GM23338 (cell line): Measurements from ENCODE around the gene MYLK. TPM values are rescaled to one million over a fixed set of nuclear protein-coding genes. Genes with fewer than 3 reads are reported as not detected.

Experiments used
- ATAC-seq: fragments of 200-7000 bp; cut with Tn5 transposase; 3 replicates; pipeline ENCODE4 v1.9.1; 2020
- DNase-seq: peaks from one replicate; pipeline ENCODE4 v3.0.0-alpha.2; 2015; ENCODE audit warnings: low spot score
- H2AFZ ChIP-seq: fragments of 200-600 bp; sonication (generic); 2 replicates; pipeline ENCODE4 v1.8.0; 2016; ENCODE audit warnings: antibody characterized with exemption, mild to moderate bottlenecking, moderate library complexity
- H3F3A ChIP-seq: fragments of 200-600 bp; sonication (generic); replicated peaks from 2 replicates; pipeline ENCODE4 v1.8.0; 2017; ENCODE audit warnings: antibody characterized with exemption, mixed run types, low read depth
- H3K27ac ChIP-seq: fragments of 200-600 bp; sonication (generic); 2 replicates; pipeline ENCODE4 v1.6.1; 2016; ENCODE audit warnings: low read depth
- H3K27me3 ChIP-seq: fragments of 200-600 bp; sonication (generic); 2 replicates; pipeline ENCODE4 v1.8.0; 2016; ENCODE audit warnings: mild to moderate bottlenecking, mixed run types, moderate library complexity; ENCODE audit not compliant: insufficient read depth
- H3K36me3 ChIP-seq: fragments of 200-600 bp; sonication (generic); 2 replicates; pipeline ENCODE4 v1.8.0; 2016; ENCODE audit warnings: mild to moderate bottlenecking; ENCODE audit not compliant: insufficient read depth
- H3K4me1 ChIP-seq: fragments of 200-600 bp; sonication (generic); 2 replicates; pipeline ENCODE4 v1.8.0; 2016; ENCODE audit warnings: mild to moderate bottlenecking, moderate library complexity; ENCODE audit not compliant: insufficient read depth
- H3K4me2 ChIP-seq: fragments of 200-600 bp; sonication (generic); 2 replicates; pipeline ENCODE4 v1.7.1; 2017; ENCODE audit warnings: mixed run types
- H3K4me3 ChIP-seq: fragments of 200-600 bp; sonication (generic); 2 replicates; pipeline ENCODE4 v1.6.1; 2016; ENCODE audit warnings: mixed run types
- H3K79me2 ChIP-seq: fragments of 200-600 bp; sonication (generic); replicated peaks from 2 replicates; pipeline ENCODE4 v1.8.0; 2017; ENCODE audit warnings: mild to moderate bottlenecking; ENCODE audit not compliant: insufficient read depth
- H3K9me2 ChIP-seq: fragments of 200-600 bp; sonication (generic); 2 replicates; pipeline ENCODE4 v1.8.0; 2017; ENCODE audit not compliant: insufficient read depth
- H4K20me1 ChIP-seq: fragments of 200-600 bp; sonication (generic); replicated peaks from 2 replicates; pipeline ENCODE4 v1.8.0; 2017; ENCODE audit warnings: mild to moderate bottlenecking; ENCODE audit not compliant: insufficient read depth
- H3K27ac Mint-ChIP-seq: 2 replicates; pipeline ENCODE4 v1.8.0; 2020; ENCODE audit warnings: inconsistent platforms, mild to moderate bottlenecking, moderate library complexity, mixed read lengths
- H3K27me3 Mint-ChIP-seq: 3 replicates; pipeline ENCODE4 v1.8.0; 2022; ENCODE audit warnings: low read depth, mild to moderate bottlenecking, moderate library complexity, mixed read lengths, inconsistent platforms; ENCODE audit not compliant: insufficient read depth, poor library complexity
- H3K36me3 Mint-ChIP-seq: 3 replicates; pipeline ENCODE4 v1.8.0; 2021; ENCODE audit warnings: low read depth, mild to moderate bottlenecking, inconsistent platforms, moderate library complexity, mixed read lengths
- H3K4me1 Mint-ChIP-seq: 3 replicates; pipeline ENCODE4 v1.8.0; 2020; ENCODE audit warnings: mild to moderate bottlenecking, inconsistent platforms, mixed read lengths
- H3K4me3 Mint-ChIP-seq: 3 replicates; pipeline ENCODE4 v1.8.0; 2021; ENCODE audit warnings: moderate library complexity, mild to moderate bottlenecking, inconsistent platforms, mixed read lengths
- H3K9me3 Mint-ChIP-seq: 3 replicates; pipeline ENCODE4 v1.8.0; 2020; ENCODE audit warnings: moderate library complexity, mild to moderate bottlenecking, inconsistent platforms, mixed read lengths
- CREB1 ChIP-seq: fragments of 250-450 bp; sonication (Bioruptor Pico); IDR thresholded peaks from 2 replicates; pipeline ENCODE4 v1.5.0; 2020; ENCODE audit warnings: low read depth, mild to moderate bottlenecking, moderate library complexity
- EZH2 ChIP-seq: fragments of 200-600 bp; sonication (generic); IDR thresholded peaks from one replicate; pipeline ENCODE4 v1.8.0; 2017; ENCODE audit warnings: antibody characterized with exemption, mild to moderate bottlenecking, low read depth; ENCODE audit not compliant: unreplicated experiment
- EZH2phosphoT487 ChIP-seq: fragments of 200-600 bp; sonication (generic); IDR thresholded peaks from one replicate; pipeline ENCODE4 v1.8.1; 2018; ENCODE audit warnings: antibody characterized with exemption; ENCODE audit not compliant: unreplicated experiment
- JUNB ChIP-seq: IDR thresholded peaks from one replicate; pipeline ENCODE4 v1.6.1; 2016; ENCODE audit warnings: antibody characterized with exemption; ENCODE audit not compliant: unreplicated experiment
- NANOG ChIP-seq: IDR thresholded peaks from 2 replicates; pipeline ENCODE4 v1.6.1; 2016; ENCODE audit warnings: antibody characterized with exemption, borderline replicate concordance
- POLR2AphosphoS5 ChIP-seq: IDR thresholded peaks from 2 replicates; pipeline ENCODE4 v1.6.1; 2016; ENCODE audit warnings: antibody characterized with exemption, low read depth
- STAT1 ChIP-seq: IDR thresholded peaks from one replicate; pipeline ENCODE4 v1.6.1; 2016; ENCODE audit warnings: antibody characterized with exemption; ENCODE audit not compliant: unreplicated experiment
- ZNF114 ChIP-seq: fragments of 250-450 bp; sonication (Bioruptor Pico); IDR thresholded peaks from 2 replicates; pipeline ENCODE4 v1.5.0; 2020; ENCODE audit warnings: mild to moderate bottlenecking, moderate library complexity
- ZNF331 ChIP-seq: fragments of 250-450 bp; sonication (Bioruptor Pico); IDR thresholded peaks from 2 replicates; pipeline ENCODE4 v1.5.0; 2020; ENCODE audit warnings: low read depth, mild to moderate bottlenecking, moderate library complexity
- polyA plus RNA-seq: library from polyadenylated mRNA; unstranded; fragments of >200 nt; fragmentation: Nextera tagmentation; extraction: Ambion mirVana; gene quantifications from 2 replicates; pipeline ENCODE4 v1.2.1, GENCODE V29; 2016
- total RNA-seq: library from RNA; depleted of rRNA; stranded (reverse); fragments of >200 nt; shearing (Covaris generic); gene quantifications from 2 replicates; pipeline ENCODE4 v1.2.3, GENCODE V29; 2014
- TF ChIP-seq, protein P1 (sequence below): IDR thresholded peaks from one replicate; pipeline ENCODE4 v1.6.1; 2018; ENCODE audit warnings: antibody characterized with exemption; ENCODE audit not compliant: unreplicated experiment
- TF ChIP-seq, protein P2 (sequence below): IDR thresholded peaks from 2 replicates; pipeline ENCODE4 v1.6.1; 2016; ENCODE audit warnings: antibody characterized with exemption
- TF ChIP-seq, protein P3 (sequence below): fragments of 250-450 bp; sonication (Bioruptor Pico); IDR thresholded peaks from 2 replicates; pipeline ENCODE4 v1.5.0; 2020; ENCODE audit warnings: mild to moderate bottlenecking, moderate library complexity
- TF ChIP-seq, protein P4 (sequence below), 2 experiments: fragments of 200-600 bp in 1 of 2; sonication (generic) in 1 of 2; conservative IDR thresholded peaks; 2 replicates each; pipeline versions ENCODE4 v1.5.1 to v1.6.1; 2016 to 2017; ENCODE audit warnings: antibody characterized with exemption in 2 of 2, low read depth in 2 of 2, mild to moderate bottlenecking in 2 of 2, moderate library complexity in 1 of 2

MYLK gene
- total and polyA plus RNA-seq, 2 experiments from 2014 or later, result 11.5 to 17.9 TPM

DNA sequence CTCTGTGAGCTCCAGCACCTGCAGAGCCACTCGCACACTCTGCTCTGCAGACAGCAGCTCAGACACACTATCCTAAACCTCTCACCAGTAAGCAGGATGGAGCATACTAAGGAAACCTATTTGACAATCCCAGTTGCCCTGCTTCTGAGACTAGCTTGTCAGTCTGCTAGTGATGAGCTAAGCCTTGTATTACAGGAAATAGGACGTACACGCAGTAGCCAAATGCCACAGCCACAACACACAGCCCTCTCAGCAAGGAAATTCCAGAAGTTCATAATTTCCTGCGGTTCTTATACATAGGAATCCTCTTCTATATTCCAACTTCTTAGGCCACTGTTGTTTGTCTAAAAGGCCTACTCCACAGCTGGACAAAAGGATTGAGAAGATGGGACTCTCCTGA is 74.5 kb downstream of the MYLK start:
- Histone ChIP-seq H3K27me3 (no peaks in the 10 kb centered on the region), H3K79me2 (no peaks in the 10 kb centered on the region), H3F3A (no peaks in the 10 kb centered on the region), H4K20me1 (no peaks in the 10 kb centered on the region; the same call in 1 of the 2 replicates), H3K9me2 (no peaks in the 10 kb centered on the region), H3K27ac (no peak overlapping the region), H3K4me2 (no peak overlapping the region), H3K36me3 (no peaks in the 10 kb centered on the region), H2AFZ (no peak overlapping the region), H3K4me1 (no peaks in the 10 kb centered on the region), H3K4me3 (no peak overlapping the region)
- Mint-ChIP-seq H3K27me3 (peaks cover 7% of the 10 kb centered on the region), H3K4me1 (peaks cover 2% of the 10 kb centered on the region; the same call in 1 of the 3 replicates), H3K36me3 (no peaks in the 10 kb centered on the region), H3K27ac (no peak overlapping the region), H3K4me3 (no peak overlapping the region), H3K9me3 (no peaks in the 10 kb centered on the region)
- no peak for ATAC-seq
- TF ChIP-seq EZH2 (no peak), CREB1 (CRISPR knock-in tag) (no peak), ZNF331 (no peak), ZNF114 (CRISPR knock-in tag) (no peak), STAT1 (no peak), JUNB (no peak), POLR2AphosphoS5 (no peak), EZH2phosphoT487 (no peak), NANOG (no peak)
- TF ChIP-seq, protein P1, sequence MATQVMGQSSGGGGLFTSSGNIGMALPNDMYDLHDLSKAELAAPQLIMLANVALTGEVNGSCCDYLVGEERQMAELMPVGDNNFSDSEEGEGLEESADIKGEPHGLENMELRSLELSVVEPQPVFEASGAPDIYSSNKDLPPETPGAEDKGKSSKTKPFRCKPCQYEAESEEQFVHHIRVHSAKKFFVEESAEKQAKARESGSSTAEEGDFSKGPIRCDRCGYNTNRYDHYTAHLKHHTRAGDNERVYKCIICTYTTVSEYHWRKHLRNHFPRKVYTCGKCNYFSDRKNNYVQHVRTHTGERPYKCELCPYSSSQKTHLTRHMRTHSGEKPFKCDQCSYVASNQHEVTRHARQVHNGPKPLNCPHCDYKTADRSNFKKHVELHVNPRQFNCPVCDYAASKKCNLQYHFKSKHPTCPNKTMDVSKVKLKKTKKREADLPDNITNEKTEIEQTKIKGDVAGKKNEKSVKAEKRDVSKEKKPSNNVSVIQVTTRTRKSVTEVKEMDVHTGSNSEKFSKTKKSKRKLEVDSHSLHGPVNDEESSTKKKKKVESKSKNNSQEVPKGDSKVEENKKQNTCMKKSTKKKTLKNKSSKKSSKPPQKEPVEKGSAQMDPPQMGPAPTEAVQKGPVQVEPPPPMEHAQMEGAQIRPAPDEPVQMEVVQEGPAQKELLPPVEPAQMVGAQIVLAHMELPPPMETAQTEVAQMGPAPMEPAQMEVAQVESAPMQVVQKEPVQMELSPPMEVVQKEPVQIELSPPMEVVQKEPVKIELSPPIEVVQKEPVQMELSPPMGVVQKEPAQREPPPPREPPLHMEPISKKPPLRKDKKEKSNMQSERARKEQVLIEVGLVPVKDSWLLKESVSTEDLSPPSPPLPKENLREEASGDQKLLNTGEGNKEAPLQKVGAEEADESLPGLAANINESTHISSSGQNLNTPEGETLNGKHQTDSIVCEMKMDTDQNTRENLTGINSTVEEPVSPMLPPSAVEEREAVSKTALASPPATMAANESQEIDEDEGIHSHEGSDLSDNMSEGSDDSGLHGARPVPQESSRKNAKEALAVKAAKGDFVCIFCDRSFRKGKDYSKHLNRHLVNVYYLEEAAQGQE, result no peak
- TF ChIP-seq, protein P2, sequence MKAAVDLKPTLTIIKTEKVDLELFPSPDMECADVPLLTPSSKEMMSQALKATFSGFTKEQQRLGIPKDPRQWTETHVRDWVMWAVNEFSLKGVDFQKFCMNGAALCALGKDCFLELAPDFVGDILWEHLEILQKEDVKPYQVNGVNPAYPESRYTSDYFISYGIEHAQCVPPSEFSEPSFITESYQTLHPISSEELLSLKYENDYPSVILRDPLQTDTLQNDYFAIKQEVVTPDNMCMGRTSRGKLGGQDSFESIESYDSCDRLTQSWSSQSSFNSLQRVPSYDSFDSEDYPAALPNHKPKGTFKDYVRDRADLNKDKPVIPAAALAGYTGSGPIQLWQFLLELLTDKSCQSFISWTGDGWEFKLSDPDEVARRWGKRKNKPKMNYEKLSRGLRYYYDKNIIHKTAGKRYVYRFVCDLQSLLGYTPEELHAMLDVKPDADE, result no peak
- TF ChIP-seq, protein P3, sequence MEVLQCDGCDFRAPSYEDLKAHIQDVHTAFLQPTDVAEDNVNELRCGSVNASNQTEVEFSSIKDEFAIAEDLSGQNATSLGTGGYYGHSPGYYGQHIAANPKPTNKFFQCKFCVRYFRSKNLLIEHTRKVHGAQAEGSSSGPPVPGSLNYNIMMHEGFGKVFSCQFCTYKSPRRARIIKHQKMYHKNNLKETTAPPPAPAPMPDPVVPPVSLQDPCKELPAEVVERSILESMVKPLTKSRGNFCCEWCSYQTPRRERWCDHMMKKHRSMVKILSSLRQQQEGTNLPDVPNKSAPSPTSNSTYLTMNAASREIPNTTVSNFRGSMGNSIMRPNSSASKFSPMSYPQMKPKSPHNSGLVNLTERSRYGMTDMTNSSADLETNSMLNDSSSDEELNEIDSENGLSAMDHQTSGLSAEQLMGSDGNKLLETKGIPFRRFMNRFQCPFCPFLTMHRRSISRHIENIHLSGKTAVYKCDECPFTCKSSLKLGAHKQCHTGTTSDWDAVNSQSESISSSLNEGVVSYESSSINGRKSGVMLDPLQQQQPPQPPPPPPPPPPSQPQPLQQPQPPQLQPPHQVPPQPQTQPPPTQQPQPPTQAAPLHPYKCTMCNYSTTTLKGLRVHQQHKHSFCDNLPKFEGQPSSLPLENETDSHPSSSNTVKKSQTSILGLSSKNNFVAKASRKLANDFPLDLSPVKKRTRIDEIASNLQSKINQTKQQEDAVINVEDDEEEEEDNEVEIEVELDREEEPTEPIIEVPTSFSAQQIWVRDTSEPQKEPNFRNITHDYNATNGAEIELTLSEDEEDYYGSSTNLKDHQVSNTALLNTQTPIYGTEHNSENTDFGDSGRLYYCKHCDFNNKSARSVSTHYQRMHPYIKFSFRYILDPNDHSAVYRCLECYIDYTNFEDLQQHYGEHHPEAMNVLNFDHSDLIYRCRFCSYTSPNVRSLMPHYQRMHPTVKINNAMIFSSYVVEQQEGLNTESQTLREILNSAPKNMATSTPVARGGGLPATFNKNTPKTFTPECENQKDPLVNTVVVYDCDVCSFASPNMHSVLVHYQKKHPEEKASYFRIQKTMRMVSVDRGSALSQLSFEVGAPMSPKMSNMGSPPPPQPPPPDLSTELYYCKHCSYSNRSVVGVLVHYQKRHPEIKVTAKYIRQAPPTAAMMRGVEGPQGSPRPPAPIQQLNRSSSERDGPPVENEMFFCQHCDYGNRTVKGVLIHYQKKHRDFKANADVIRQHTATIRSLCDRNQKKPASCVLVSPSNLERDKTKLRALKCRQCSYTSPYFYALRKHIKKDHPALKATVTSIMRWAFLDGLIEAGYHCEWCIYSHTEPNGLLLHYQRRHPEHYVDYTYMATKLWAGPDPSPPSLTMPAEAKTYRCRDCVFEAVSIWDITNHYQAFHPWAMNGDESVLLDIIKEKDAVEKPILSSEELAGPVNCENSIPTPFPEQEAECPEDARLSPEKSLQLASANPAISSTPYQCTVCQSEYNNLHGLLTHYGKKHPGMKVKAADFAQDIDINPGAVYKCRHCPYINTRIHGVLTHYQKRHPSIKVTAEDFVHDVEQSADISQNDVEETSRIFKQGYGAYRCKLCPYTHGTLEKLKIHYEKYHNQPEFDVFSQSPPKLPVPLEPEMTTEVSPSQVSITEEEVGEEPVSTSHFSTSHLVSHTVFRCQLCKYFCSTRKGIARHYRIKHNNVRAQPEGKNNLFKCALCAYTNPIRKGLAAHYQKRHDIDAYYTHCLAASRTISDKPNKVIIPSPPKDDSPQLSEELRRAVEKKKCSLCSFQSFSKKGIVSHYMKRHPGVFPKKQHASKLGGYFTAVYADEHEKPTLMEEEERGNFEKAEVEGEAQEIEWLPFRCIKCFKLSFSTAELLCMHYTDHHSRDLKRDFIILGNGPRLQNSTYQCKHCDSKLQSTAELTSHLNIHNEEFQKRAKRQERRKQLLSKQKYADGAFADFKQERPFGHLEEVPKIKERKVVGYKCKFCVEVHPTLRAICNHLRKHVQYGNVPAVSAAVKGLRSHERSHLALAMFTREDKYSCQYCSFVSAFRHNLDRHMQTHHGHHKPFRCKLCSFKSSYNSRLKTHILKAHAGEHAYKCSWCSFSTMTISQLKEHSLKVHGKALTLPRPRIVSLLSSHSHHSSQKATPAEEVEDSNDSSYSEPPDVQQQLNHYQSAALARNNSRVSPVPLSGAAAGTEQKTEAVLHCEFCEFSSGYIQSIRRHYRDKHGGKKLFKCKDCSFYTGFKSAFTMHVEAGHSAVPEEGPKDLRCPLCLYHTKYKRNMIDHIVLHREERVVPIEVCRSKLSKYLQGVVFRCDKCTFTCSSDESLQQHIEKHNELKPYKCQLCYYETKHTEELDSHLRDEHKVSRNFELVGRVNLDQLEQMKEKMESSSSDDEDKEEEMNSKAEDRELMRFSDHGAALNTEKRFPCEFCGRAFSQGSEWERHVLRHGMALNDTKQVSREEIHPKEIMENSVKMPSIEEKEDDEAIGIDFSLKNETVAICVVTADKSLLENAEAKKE (CRISPR knock-in tag), result no peak
- TF ChIP-seq, protein P4, sequence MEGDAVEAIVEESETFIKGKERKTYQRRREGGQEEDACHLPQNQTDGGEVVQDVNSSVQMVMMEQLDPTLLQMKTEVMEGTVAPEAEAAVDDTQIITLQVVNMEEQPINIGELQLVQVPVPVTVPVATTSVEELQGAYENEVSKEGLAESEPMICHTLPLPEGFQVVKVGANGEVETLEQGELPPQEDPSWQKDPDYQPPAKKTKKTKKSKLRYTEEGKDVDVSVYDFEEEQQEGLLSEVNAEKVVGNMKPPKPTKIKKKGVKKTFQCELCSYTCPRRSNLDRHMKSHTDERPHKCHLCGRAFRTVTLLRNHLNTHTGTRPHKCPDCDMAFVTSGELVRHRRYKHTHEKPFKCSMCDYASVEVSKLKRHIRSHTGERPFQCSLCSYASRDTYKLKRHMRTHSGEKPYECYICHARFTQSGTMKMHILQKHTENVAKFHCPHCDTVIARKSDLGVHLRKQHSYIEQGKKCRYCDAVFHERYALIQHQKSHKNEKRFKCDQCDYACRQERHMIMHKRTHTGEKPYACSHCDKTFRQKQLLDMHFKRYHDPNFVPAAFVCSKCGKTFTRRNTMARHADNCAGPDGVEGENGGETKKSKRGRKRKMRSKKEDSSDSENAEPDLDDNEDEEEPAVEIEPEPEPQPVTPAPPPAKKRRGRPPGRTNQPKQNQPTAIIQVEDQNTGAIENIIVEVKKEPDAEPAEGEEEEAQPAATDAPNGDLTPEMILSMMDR (conservative IDR thresholded peaks at IDR 0.05; ENCODE audit: low read depth in 2 of 2), result no peak
- no peak for DNase-seq
